ENCODE data around the gene COG4. TPM values are rescaled to one million over a fixed set of nuclear protein-coding genes. Genes with fewer than 3 reads are reported as not detected.

Gene COG4
- total RNA-seq, 1 donor from 2014 or later: 57.6 TPM

GRCh38 chr16:70495425-70496182 is 27.8 kb downstream of the COG4 start:
- no peak for DNase-seq (ENCODE audit: low read depth)

GRCh38 chr16:70494777-70495176 is 28.6 kb downstream of the COG4 start:
- H3K4me3 ChIP-seq (ENCODE audit: low read depth, low read length): no peak overlapping the region
- no peak for DNase-seq (ENCODE audit: low read depth)
- TF ChIP-seq, protein P1, sequence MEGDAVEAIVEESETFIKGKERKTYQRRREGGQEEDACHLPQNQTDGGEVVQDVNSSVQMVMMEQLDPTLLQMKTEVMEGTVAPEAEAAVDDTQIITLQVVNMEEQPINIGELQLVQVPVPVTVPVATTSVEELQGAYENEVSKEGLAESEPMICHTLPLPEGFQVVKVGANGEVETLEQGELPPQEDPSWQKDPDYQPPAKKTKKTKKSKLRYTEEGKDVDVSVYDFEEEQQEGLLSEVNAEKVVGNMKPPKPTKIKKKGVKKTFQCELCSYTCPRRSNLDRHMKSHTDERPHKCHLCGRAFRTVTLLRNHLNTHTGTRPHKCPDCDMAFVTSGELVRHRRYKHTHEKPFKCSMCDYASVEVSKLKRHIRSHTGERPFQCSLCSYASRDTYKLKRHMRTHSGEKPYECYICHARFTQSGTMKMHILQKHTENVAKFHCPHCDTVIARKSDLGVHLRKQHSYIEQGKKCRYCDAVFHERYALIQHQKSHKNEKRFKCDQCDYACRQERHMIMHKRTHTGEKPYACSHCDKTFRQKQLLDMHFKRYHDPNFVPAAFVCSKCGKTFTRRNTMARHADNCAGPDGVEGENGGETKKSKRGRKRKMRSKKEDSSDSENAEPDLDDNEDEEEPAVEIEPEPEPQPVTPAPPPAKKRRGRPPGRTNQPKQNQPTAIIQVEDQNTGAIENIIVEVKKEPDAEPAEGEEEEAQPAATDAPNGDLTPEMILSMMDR (conservative IDR thresholded peaks at IDR 0.05; ENCODE audit: low read depth, low read length): no peak

More at GRCh38 chr16:70495425-70496182, 27.8 kb downstream of the COG4 start:
- H3K4me3 ChIP-seq (ENCODE audit: low read depth, low read length): no peak overlapping the region
- TF ChIP-seq, protein P1 (conservative IDR thresholded peaks at IDR 0.05; ENCODE audit: low read depth, low read length): no peak

DNA sequence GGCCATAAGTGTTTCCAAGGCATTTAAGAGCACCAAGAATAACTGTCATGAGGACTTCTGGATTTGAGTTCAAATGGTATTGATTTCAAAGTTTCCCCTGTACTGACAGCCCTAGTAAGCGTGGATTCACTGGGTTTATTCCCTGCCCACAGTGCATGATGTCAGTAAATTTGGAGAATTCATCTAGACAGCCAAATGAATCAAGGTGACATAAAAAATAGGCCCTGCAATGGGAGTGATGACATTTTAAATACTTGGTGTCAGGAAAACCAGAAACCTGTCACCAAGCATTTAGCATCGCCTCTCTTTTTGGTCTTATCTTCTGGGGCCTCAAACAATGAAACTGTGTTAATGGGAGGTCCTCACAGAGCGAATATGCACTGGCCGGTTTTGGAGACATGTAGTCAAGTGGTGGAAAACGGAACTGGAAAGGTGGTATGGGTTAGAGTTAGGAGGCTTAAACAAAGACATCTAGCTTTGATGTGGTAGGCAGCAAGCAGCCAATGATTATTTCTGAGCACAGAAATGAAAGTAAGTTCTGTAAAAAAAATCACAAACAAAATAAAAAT is 29.1 kb downstream of the COG4 start:
- DNase-seq (ENCODE audit: low read depth): no peak
- TF ChIP-seq, protein P1 (conservative IDR thresholded peaks at IDR 0.05; ENCODE audit: low read depth, low read length): no peak
- no peak overlapping the region for H3K4me3 ChIP-seq (ENCODE audit: low read depth, low read length)

- DNase-seq (ENCODE audit: low read depth): no peak
- TF ChIP-seq, protein P1 (conservative IDR thresholded peaks at IDR 0.05; ENCODE audit: low read depth, low read length): no peak
These were observed 29.6 kb downstream of the COG4 start for GRCh38 chr16:70493802-70494201.

DNA sequence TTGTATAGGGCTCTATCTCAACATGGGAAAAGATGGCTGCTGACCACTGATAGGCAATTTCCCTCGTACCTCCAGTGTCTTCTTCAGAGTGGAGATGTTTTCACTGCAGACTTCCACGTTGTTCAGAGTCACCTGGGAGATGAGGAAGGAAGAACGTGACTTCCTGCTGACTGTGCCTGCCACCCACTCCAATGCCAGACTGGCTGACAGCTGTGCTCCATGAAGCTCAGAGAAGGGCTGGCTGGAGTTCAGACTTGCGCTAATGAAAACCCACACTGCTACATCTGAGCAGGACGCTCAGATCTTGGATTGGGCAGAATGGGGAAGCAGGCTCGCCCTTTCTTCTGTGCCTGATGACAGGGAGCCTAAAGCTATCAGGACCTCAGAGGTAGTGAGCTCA is 33.1 kb downstream of the COG4 start:
- no peak for DNase-seq (ENCODE audit: low read depth)
- TF ChIP-seq, protein P1 (conservative IDR thresholded peaks at IDR 0.05; ENCODE audit: low read depth, low read length): no peak
- H3K4me3 ChIP-seq (ENCODE audit: low read depth, low read length): no peak overlapping the region

More at GRCh38 chr16:70493802-70494201, 29.6 kb downstream of the COG4 start:
- H3K4me3 ChIP-seq (ENCODE audit: low read depth, low read length): no peak overlapping the region

DNA sequence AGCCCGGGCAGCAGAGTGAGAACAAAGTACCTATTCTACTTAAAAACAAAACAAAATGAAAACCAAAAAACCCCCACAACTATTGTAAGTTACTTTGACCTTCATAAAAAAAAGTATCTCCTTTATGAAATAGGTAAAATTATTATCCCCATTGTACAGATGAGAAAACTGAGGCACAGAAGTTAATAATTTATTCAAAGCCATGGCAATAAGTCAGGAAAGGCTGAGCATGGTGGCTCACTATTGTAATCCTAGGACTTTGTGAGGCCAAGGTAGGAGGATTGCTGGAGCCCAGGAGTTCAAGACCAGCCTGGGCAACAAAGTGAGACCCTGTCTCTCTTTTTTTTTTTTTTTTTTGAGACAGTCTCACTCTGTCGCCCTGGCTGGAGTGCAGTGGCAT is 38.5 kb downstream of the COG4 start:
- DNase-seq (ENCODE audit: low read depth): no peak
- H3K4me3 ChIP-seq (ENCODE audit: low read depth, low read length): no peak overlapping the region
- TF ChIP-seq, protein P1 (conservative IDR thresholded peaks at IDR 0.05; ENCODE audit: low read depth, low read length): no peak
